GM10266 (cell line): ENCODE measurements around the gene USE1.

Source experiments
- DNase-seq: peaks from one replicate; pipeline ENCODE4 v3.0.0; 2012; ENCODE audit errors: extremely low spot score
- TF ChIP-seq, protein P1 (sequence below): IDR thresholded peaks from 2 replicates; pipeline ENCODE4 v1.5.1; 2012; ENCODE audit warnings: mild to moderate bottlenecking, low read depth; ENCODE audit not compliant: control insufficient read depth, insufficient read depth; ENCODE audit errors: missing control alignments

USE1 gene

DNA sequence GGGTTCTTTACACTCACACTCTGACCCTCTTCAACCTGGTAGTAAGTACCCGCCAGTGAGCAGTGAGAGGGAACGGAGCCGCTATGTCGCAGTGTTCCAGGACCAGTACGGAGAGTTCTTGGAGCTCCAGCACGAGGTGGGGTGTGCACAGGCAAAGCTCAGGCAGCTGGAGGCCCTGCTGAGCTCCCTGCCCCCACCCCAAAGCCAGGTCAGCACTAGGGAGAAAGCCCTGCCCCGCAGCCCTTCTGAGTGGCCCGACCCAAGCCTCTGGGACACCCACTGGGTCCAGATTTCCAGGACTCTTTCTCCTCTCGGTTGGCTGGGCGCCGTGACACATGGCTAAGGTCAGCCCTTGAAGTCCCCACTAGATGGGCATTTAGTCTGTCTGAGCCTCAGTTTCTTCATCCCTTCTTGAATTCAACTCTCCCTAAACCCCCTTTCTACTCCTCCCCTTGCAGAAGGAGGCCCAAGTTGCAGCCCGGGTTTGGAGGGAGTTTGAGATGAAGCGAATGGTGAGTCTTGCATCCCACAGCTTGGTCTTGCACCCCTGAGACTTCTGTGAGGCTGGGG, 12.7 kb downstream of the USE1 start:
- DNase-seq: no peak
- TF ChIP-seq, protein P1, sequence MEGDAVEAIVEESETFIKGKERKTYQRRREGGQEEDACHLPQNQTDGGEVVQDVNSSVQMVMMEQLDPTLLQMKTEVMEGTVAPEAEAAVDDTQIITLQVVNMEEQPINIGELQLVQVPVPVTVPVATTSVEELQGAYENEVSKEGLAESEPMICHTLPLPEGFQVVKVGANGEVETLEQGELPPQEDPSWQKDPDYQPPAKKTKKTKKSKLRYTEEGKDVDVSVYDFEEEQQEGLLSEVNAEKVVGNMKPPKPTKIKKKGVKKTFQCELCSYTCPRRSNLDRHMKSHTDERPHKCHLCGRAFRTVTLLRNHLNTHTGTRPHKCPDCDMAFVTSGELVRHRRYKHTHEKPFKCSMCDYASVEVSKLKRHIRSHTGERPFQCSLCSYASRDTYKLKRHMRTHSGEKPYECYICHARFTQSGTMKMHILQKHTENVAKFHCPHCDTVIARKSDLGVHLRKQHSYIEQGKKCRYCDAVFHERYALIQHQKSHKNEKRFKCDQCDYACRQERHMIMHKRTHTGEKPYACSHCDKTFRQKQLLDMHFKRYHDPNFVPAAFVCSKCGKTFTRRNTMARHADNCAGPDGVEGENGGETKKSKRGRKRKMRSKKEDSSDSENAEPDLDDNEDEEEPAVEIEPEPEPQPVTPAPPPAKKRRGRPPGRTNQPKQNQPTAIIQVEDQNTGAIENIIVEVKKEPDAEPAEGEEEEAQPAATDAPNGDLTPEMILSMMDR: no peak

DNA sequence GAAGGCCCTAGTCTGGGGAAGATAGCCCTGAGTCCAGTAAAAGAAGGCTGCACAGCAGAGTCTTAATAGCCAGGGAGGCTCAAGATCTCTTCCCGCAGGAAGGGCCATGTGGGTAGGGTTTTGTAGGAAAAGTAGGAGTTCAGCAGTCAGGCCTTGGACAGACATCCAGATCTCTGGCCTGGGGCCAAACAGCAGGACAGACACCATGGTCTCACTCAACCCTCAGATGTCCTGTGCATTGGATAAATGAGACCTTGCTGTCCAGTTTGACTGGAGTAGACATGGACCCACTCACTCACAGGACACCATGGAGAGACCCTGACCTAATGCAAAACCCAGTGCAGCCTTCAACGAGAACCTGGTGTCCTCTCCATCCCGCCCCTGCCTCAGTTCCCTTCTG, 14.7 kb downstream of the USE1 start:
- no peak for DNase-seq
- TF ChIP-seq, protein P1: no peak

DNA sequence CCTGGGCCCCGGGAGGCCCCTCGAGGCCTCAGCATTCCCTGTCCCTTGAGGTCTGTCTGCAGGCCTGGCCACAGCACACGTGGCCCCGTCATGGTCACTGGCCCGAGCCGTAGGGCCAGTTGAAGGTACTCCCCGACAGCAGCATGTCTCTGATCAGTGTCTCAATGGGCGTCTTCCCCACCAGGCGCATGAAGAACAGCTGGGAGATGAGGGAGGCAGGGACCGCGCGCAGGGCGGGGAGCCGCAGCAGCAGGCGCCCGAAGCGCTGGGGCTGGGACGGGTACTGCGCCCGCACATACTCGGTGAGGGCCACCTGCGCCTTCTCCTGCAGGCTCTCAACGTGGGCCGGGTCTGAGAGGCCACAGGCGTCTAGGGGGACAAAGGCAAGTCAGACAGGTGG, 17.1 kb downstream of the USE1 start:
- TF ChIP-seq, protein P1: no peak
- no peak for DNase-seq

DNA sequence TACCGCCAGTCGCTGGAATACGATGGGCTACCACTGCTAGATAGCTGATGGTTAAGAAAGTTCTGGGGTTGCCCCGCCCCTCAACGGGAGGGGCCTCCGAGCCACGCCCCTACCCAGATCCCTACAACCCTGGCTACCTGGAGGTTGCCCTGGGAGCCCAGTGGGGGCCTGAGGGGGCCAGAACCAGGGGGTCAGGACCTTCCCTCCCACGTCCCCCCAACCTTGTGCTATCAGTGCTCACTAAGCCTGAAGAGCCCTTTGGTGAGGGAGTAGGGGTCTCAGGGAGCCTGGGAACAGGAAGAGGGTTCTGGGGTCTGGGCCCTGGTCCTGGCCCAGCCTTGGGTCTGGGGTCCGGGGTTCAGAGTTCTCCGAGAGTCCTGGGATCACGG, 19.7 kb downstream of the USE1 start:
- DNase-seq: peak; percentile 86

DNA sequence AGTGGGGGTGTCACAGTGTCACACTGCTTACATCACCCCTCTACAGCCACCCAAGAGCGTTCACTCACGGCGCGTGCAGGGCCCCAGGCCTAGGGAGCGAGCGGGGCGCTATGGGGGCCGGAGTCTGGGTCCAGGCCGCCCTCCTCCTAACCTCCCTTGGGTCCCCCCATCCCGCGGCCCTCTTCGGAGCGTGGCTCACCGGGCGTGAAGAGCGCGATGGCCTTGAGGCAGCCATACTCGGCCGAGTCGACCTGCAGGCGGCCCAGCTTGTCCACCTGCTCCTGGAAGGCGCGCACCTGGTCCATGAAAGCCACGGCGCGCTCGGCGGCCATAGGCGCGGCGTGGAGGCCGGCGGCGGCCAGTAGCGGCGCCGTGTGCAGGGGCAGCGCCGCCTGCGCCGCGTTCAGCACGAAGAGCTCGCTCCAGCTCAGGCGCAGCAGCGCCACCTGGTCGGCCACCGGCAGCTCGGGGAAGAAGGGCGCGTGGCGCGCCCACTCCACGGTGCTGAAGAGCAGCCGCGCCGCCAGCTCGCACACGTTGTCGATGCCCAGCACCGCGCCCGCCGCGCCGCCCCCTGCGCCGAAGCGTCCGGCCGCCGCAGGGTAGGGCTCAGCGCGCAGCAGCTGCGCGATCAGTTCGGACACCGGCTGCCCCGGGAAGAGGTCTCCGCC, 20.3 kb downstream of the USE1 start:
- DNase-seq: peak; percentile 85
- TF ChIP-seq, protein P1: peak; percentile 83

More for the DNA sequence above, 19.7 kb downstream of the USE1 start:
- TF ChIP-seq, protein P1: no peak

DNA sequence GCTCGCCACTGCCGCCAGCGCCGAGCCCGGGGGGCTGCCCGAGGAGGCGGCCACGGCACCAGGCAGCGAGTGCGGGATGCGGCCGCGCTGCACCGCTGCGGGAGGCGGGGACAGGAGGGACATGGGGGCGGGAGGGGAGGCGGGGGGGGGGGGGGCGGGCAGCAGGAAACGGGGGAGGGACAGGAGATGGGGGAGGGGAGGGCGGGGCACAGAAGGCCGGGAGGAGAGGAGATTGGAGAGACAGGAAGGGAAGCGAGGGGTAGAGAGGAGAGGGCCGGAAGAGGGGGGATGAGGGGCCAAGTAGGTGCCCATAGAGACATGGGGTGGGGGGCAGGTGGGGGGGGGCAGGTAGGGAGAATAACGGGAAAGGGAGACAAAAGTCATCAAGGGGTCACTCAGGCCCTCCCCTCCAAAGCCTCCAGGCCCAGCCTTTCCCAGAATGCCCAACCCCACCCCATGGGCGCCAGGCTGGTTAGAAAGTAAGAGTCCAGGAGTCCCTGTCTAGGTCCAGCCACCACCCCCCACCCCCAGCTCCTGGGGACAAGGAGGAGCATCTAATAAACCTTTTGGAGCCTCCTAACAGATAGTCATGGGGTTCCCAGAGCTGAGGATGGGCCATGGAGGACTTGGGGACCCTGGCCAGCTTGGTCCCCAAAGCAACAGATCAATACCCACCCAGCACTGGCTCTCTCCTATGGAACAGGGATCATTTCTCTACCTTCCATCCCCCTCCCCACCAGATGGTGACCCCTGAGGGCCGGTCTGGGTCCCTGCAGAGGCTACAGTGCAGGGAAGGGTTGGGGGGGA, 21.0 kb downstream of the USE1 start:
- DNase-seq: no peak
- TF ChIP-seq, protein P1: no peak
